GM21529 (cell line): ENCODE measurements around the gene GNGT2.
"Not testable (repeated sequence)": the region's sequence is repeated elsewhere in the genome, so short reads cannot be mapped to it uniquely, and the experiment has no call there.

Experiments used
- ATAC-seq: cut with Tn5 transposase; IDR thresholded peaks from one replicate; pipeline ENCODE4 v1.9.1; 2021; ENCODE audit not compliant: unreplicated experiment

GNGT2 gene

GRCh38 chr17:49180998-49181635 is 29.3 kb downstream of the GNGT2 start:
- ATAC-seq: no peak

GRCh38 chr17:49180303-49180702 is 30.1 kb downstream of the GNGT2 start:
- ATAC-seq: no peak

- ATAC-seq: not testable (repeated sequence)
These were observed 34.4 kb downstream of the GNGT2 start for GRCh38 chr17:49175978-49176377.

GRCh38 chr17:49170711-49171110 is 39.7 kb downstream of the GNGT2 start:
- not testable (repeated sequence) for ATAC-seq

- no peak for ATAC-seq
These were observed 40.2 kb downstream of the GNGT2 start for GRCh38 chr17:49170216-49170615.

GRCh38 chr17:49168706-49169105 is 41.7 kb downstream of the GNGT2 start:
- no peak for ATAC-seq

GRCh38 chr17:49165143-49165542 is 45.2 kb downstream of the GNGT2 start:
- ATAC-seq: no peak

GRCh38 chr17:49162866-49163265 is 47.5 kb downstream of the GNGT2 start:
- no peak for ATAC-seq

- no peak for ATAC-seq
These were observed 52.6 kb downstream of the GNGT2 start for GRCh38 chr17:49157784-49158183.

- ATAC-seq: no peak
These were observed 54.1 kb downstream of the GNGT2 start for GRCh38 chr17:49156256-49156655.
